Fibroblast of skin of right biceps (primary cell): ENCODE results near the gene BROX.
"Not testable (repeated sequence)": the region's sequence is repeated elsewhere in the genome, so short reads cannot be mapped to it uniquely, and the experiment has no call there.

Source experiments
- DNase-seq: peaks from one replicate; pipeline ENCODE4 v3.0.0-alpha.2; 2013

The BROX gene

DNA sequence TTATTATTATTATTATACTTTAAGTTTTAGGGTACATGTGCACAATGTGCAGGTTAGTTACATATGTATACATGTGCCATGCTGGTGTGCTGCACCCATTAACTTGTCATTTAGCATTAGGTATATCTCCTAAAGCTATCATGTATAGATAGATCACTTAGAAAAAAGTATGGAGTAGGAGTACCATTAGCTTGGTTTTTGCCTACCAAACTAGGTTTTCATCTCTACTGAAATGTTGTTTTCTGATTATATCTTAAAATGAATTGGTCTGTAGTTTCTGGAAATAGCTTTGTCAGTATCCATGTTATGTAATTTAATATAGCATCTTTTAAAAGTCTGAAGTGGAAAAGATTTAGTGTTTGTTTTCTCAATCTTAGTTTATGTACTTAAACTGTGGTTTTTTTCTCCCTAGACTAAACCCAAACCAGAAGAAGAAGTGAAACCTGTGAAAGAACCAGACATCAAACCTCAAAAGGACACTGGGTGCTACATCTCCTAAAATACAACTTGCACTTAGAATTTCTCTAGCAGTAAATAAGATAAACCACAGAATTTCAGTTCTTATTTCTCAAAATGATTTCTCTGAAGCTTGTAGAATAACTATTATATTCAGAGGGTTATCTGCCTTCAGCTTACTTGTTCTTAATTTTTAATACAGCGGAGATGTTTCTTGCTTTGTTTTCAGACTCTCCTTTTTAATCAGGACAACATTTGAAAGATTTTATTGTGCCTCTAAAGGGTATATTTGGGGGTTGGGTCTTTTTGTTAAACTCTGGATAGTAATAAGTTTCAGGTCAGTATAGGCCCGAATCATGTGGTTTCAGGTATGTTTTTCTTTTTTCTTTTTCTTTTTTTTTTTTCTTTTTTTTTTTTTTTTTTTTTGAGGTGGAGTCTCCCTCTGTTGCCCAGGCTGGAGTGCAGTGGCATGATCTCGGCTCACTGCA, 20.1 kb downstream of the BROX start:
- DNase-seq = no peak

- no peak for DNase-seq
Measured at GRCh38 chr1:222734740-222735139, 22.4 kb downstream of the BROX start.

GRCh38 chr1:222736470-222736869, 24.1 kb downstream of the BROX start:
- DNase-seq = no peak

GRCh38 chr1:222736972-222737371, 24.6 kb downstream of the BROX start, which contains the start of gene FAM177B:
Gene FAM177B (plus strand): TSS chr1:222737202. CDS start chr1:222746546, 9,344 bp downstream.
- no peak for DNase-seq

DNA sequence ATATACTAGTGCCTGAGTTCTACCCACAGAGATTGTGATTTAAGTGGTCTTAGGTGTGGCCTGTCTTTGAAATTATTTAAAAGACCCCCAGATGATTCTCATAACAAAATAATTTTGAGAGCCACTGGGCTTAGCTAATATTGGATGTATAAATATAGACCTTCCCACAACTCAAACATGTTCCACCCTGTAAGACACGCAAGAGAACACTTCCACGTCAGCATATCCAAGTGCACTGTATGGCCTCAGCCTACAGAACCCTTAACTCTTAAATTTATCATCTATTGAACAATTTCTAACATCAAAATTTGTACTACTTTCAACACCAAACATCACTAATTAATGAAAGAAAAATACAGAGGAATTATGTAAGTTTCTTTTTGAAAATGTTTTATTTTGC, 27.1 kb downstream of the BROX start:
- no peak for DNase-seq

- DNase-seq = no peak
Measured at GRCh38 chr1:222739929-222740328, 27.6 kb downstream of the BROX start.

DNA sequence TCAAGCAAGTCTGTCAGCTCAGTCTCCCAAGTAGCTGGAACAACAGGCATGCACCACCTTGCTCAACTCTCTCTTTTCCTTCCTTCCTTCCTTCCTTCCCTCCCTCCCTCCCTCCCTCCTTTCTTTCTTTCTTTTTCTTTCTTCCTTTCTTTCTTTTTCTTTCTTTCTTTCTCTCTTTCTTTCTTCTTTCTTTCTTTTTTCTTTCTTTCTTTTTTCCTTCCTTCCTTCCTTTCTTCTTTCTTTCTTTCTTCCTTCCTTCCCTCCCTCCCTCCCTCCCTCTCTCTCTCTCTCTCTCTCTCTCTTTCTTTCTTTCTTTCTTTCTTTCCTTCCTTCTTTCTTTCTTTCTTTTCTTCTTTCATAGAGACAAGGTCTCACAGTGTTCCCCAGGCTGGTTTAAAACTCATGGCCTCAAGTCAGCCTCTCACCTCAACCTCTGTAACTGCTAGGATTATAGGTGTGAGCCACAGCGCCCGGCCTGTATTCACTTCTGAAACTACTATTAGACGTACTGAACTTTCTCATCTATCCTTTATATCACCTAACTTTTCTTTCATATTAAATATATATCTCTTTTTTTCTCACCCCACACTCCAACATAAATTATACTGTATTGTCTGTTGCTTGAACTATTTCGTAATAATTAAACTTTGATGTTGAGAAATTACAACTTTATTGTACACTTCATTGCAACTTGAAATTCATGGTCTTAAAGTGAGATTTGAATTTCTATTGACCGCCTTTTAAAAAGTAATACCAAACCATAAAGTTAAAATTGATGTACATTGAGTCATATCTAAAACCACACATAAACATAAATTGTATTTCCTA, 29.5 kb downstream of the BROX start:
- DNase-seq = not testable (repeated sequence)

DNA sequence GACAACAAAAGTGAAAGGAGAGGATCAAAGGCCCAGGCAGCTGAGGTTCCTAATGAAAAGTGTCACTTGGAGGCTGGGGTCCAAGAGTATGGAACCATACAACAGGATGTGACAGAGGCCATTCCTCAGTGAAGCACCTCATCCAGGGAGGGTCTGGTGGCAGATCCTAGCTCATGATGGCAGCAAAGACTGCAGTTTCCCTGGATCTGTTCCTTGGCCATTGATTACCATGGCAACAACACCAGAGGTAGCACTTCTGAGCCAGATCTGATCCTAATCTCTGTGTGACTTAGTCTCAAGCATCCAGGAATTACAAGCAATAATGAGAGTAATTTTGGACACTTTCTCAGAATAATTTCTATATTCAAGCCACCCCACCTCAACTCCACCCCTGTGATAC, 37.6 kb downstream of the BROX start:
- DNase-seq = no peak

DNA sequence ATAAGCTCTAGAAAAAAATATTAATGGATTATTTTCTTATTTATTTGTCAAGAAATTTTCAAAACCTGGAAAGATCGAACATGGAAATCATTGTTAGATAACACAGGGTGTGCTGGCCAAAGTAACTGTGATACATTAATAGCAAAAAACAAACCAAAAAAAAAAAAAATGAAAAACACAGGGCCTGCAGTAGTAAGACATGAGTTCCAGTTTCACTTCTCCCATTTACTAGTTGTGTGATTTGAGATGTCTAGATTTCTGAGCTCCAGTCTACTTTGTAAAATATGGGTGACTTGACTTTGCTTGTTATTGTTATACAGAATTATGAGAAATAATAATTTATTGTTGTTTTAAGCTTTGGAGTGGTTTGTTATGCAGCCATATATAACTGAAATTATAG, 38.3 kb downstream of the BROX start:
- DNase-seq = no peak

DNA sequence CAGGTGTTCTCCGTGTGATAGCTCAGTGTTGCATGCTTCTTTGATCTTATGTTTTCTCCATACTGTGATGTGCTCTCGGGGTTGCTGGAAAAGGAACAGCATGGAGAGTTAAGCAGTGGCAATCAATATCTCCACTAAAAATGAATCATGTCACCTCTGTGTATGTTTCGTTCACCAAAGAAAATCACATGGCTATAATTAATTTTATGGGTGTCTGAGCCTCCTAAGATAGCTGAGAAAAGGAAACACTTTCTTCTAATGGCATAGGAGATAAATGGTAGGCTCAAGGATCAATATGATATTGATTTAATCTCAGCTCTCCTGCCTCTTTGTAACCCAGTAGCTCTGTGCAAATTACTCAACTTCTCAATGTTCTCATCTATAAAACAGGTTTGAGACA, 38.9 kb downstream of the BROX start:
- no peak for DNase-seq

- peak; percentile 86 for DNase-seq
Measured at GRCh38 chr1:222754366-222755139, 42.2 kb downstream of the BROX start.

DNA sequence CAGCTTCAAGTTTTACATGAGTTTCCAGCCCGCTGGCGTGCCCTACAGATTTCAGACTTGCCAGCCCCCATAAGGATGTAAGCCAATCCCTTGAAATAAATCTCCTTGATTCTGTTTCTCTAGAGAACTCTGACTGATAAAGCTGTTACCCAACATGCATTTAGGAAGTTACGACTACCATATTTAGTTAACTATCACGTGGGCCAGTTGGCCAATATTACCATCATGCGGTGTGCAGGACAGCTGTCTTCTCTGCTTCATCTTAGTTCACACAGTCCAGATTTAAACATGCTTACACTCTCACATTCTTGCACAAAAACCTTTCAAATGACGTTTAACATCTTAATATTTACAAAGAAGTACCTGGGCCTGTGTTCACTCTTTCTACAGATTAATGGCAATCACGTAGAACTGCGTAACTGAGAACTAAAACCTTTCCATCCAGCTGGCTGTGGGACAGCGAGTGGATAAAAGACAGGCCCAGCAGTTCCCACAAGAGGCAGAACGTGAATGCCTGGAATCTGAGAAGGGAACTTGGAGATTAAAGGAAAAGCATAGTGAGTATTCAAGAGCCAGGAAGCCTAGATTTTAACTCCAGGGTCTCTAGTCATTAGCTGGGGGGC, 45.4 kb downstream of the BROX start:
- no peak for DNase-seq

DNA sequence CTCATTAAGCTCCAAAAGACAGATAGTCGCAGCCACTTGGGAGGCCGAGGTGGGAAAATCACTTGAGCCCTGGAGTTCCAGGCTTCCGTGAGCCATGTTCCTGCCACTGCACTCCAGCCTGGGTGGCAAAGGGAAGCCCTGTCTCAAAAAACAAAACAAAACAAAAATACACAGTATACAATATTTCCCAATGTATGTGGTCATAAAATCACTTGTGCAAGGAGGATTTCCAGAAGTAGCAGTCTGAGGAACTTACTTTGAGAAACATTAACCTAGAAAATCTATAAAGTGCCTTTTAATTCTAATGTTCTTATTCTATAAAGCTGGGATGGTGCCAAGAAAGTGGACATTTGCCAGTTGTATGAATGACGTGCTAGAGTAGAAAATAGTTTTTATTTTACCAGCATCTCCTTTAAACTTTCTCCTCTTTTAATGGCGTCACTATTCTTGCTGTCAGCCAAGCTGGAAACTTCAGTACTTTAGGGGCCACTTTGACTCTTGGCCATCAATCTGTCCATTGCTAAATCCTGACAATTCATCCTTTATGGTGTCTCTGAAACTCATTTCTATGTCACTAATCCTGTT, 47.2 kb downstream of the BROX start:
- DNase-seq = no peak

- DNase-seq = no peak
Measured at GRCh38 chr1:222761083-222761482, 48.7 kb downstream of the BROX start.

GRCh38 chr1:222762178-222762577, 49.8 kb downstream of the BROX start:
- DNase-seq = not testable (repeated sequence)

GRCh38 chr1:222767152-222767571, 54.8 kb downstream of the BROX start:
- DNase-seq = no peak

GRCh38 chr1:222768592-222768991, 56.2 kb downstream of the BROX start:
- DNase-seq = no peak

- no peak for DNase-seq
Measured at GRCh38 chr1:222769181-222769580, 56.8 kb downstream of the BROX start.

DNA sequence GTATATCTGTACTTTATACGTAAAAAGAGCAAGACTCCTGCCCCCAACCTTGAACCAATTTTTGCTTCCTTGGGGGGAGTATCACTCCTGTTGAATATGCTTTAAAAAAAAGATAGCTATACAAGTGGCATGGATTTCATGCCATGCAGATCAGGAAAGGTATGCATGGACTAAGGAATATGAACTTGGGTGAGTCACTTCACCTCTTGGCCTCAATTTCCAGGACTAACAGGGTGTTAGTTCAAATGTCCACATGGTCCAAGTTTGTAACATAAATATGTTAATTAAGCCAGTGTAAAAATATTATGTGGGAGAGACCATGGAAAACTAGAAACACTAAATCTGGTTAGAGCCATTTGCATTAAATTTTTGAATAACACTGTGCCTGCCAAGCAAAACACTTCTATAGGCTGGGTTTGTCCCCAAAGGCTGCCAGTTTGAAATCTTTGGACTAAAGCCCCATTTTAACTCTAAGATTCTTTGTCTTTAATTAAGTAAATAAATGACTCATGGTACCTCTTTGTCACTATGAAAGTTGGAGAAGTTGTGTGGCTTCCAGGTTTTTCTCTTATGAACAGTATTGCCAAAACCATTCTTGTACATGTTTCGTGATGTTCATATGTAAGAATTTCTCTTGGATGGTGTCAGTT, 57.7 kb downstream of the BROX start:
- no peak for DNase-seq

- no peak for DNase-seq
Measured at GRCh38 chr1:222772996-222773379, 60.6 kb downstream of the BROX start.

- DNase-seq = no peak
Measured at GRCh38 chr1:222777463-222777862, 65.1 kb downstream of the BROX start.

GRCh38 chr1:222777977-222778376, 65.6 kb downstream of the BROX start:
- no peak for DNase-seq
